HepG2 (cell line): Measurements from ENCODE around the gene MZF1. TPM values are rescaled to one million over a fixed set of nuclear protein-coding genes. Genes with fewer than 3 reads are reported as not detected.

Experiments
- BCL6 ChIP-seq: IDR thresholded peaks from 2 replicates; pipeline ENCODE4 v1.6.1; 2016; ENCODE audit warnings: missing genetic modification reagents, missing compliant biosample characterization
- E2F5 ChIP-seq: sonication (generic); formaldehyde crosslinking; conservative IDR thresholded peaks from 2 replicates; pipeline ENCODE4 v1.4.0; 2020; ENCODE audit warnings: missing genetic modification reagents
- HIC2 ChIP-seq: sonication (generic); formaldehyde crosslinking; IDR thresholded peaks from 2 replicates; pipeline ENCODE4 v1.9.0; 2022; ENCODE audit warnings: low read depth, missing genetic modification reagents
- HNRNPLL ChIP-seq: fragments of 200-400 bp; formaldehyde crosslinking; IDR thresholded peaks from 2 replicates; pipeline ENCODE4 v1.6.1; 2017; ENCODE audit warnings: mild to moderate bottlenecking, low read depth, low read length; ENCODE audit not compliant: poor library complexity, severe bottlenecking
- ISL2 ChIP-seq: sonication (generic); formaldehyde crosslinking; IDR thresholded peaks from 2 replicates; pipeline ENCODE4 v1.5.0; 2020; ENCODE audit warnings: missing genetic modification reagents
- MED1 ChIP-seq: sonication (generic); formaldehyde crosslinking; IDR thresholded peaks from 2 replicates; pipeline ENCODE4 v1.4.0; 2020; ENCODE audit warnings: missing genetic modification reagents
- NFKBIZ ChIP-seq: IDR thresholded peaks from 2 replicates; pipeline ENCODE4 v1.6.1; 2018; ENCODE audit warnings: missing genetic modification reagents, missing compliant biosample characterization
- PRMT3 ChIP-seq: sonication (generic); formaldehyde crosslinking; IDR thresholded peaks from 2 replicates; pipeline ENCODE4 v1.8.1; 2022; ENCODE audit warnings: low read depth, mild to moderate bottlenecking, moderate library complexity, missing genetic modification reagents, borderline replicate concordance
- THRA ChIP-seq: sonication (generic); formaldehyde crosslinking; IDR thresholded peaks from 2 replicates; pipeline ENCODE4 v1.4.0; 2020; ENCODE audit warnings: missing genetic modification reagents, borderline replicate concordance
- UBTF ChIP-seq: sonication (generic); formaldehyde crosslinking; IDR thresholded peaks from 2 replicates; pipeline ENCODE4 v1.4.0; 2020; ENCODE audit warnings: mild to moderate bottlenecking, missing genetic modification reagents
- ZNF678 ChIP-seq: sonication (generic); formaldehyde crosslinking; IDR thresholded peaks from 2 replicates; pipeline ENCODE4 v1.4.0; 2020; ENCODE audit warnings: mild to moderate bottlenecking, missing genetic modification reagents
- ZNF784 ChIP-seq: sonication (generic); formaldehyde crosslinking; IDR thresholded peaks from 2 replicates; pipeline ENCODE4 v1.5.1; 2020; ENCODE audit warnings: missing genetic modification reagents, mild to moderate bottlenecking, borderline replicate concordance
- ZNF83 ChIP-seq: sonication (generic); formaldehyde crosslinking; IDR thresholded peaks from 2 replicates; pipeline ENCODE4 v1.4.0; 2020; ENCODE audit warnings: missing genetic modification reagents, mild to moderate bottlenecking, borderline replicate concordance
- ZSCAN12 ChIP-seq: sonication (generic); formaldehyde crosslinking; IDR thresholded peaks from 2 replicates; pipeline ENCODE4 v1.9.0; 2021; ENCODE audit warnings: mild to moderate bottlenecking, missing genetic modification reagents
- polyA plus RNA-seq, 8 experiments: library from polyadenylated mRNA; depleted of rRNA in 3 of 8; stranded (reverse) in 7 of 8; unstranded in 1 of 8; fragments of >200 nt; fragmentation: Illumina TruSeq in 4 of 8; extraction: Trizol in 4 of 8; gene quantifications; 2 replicates each; pipeline versions ENCODE4 v1.2.1 to v1.2.3, GENCODE V29; 2011 to 2016; ENCODE audit warnings: low read depth in 4 of 8, missing spikeins in 1 of 8, mixed read lengths in 1 of 8; ENCODE audit not compliant: insufficient read depth in 1 of 8
- total RNA-seq, 5 experiments: library from RNA; depleted of rRNA; stranded (reverse); fragments of >200 nt; fragmentation: Illumina TruSeq; extraction: Trizol; gene quantifications; 2 replicates each; pipeline ENCODE4 v1.2.3, GENCODE V29; 2016; ENCODE audit warnings: low read depth in 1 of 5
- TF ChIP-seq, protein P1 (sequence below): sonication (generic); formaldehyde crosslinking; conservative IDR thresholded peaks from 2 replicates; pipeline ENCODE4 v1.5.0; 2020; ENCODE audit warnings: missing genetic modification reagents
- TF ChIP-seq, protein P2 (sequence below): sonication (generic); formaldehyde crosslinking; IDR thresholded peaks from 2 replicates; pipeline ENCODE4 v1.4.0; 2020; ENCODE audit warnings: missing genetic modification reagents

Gene MZF1
- total and polyA plus RNA-seq, 2 of the 13 experiments (the other 11 are each of a cell fraction or from before 2014, with no cell fraction given) = 3.1 to 8.1 TPM

DNA sequence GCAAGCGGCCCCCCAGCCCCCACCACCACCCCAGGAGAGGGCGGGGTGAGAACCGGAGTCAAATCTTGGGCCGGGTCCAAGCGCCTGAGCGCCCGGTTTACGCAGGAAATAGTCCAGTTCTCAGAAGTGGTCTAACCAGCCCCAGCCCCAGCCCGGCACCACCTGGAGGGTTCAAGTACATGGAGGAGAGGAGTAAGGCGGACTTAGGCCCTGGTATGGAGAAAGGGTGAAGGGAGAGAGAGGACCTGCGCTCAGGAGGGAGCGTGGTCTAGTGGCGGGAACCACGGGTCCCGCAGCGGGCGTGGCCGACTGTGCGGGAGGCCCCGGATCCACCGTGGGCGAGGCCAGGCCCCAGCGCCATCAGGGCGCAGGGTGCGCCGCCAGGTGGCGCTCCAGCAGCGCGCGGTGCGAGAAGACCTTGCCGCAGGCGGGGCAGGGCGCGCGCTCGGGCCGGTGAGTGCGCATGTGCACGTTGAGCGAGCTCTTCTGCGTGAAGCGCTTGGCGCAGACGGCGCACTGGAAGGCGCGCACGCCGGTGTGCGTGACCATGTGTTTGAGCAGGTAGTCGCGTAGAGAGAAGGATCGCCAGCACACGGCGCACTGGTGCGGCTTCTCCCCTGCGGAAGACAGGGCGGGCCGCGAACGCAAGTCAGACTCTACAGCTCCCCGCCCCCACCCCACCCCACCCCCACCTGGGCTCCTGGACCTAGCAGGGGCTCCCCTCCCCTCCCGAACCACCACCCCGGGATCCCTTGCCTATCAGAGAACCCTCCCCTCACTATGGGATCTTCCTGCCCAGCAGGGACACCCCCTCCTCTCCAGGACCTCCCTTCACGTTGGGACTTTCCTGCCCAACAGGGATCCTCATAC, 59.2 kb downstream of the MZF1 start (continued):
- TF ChIP-seq E2F5 (CRISPR knock-in tag) = peak; percentile 82
- TF ChIP-seq, protein P1, sequence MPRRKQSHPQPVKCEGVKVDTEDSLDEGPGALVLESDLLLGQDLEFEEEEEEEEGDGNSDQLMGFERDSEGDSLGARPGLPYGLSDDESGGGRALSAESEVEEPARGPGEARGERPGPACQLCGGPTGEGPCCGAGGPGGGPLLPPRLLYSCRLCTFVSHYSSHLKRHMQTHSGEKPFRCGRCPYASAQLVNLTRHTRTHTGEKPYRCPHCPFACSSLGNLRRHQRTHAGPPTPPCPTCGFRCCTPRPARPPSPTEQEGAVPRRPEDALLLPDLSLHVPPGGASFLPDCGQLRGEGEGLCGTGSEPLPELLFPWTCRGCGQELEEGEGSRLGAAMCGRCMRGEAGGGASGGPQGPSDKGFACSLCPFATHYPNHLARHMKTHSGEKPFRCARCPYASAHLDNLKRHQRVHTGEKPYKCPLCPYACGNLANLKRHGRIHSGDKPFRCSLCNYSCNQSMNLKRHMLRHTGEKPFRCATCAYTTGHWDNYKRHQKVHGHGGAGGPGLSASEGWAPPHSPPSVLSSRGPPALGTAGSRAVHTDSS (CRISPR knock-in tag) = 0 out of 2 replicates have a peak, but pooled peaks have one; percentile 51
- no peak for TF ChIP-seq NFKBIZ (CRISPR knock-in tag)
- peak; percentile 84 for TF ChIP-seq MED1 (CRISPR knock-in tag)
- TF ChIP-seq BCL6 (CRISPR knock-in tag) = 0 out of 2 replicates have a peak, but pooled peaks have one; percentile 29
- peak; percentile 86; the same call in 1 of the 2 replicates for TF ChIP-seq PRMT3 (CRISPR knock-in tag)
- TF ChIP-seq ZNF678 = peak; percentile 49; the same call in 1 of the 2 replicates
- peak; percentile 27; the same call in 1 of the 2 replicates for TF ChIP-seq HIC2 (CRISPR knock-in tag)
- TF ChIP-seq ZNF83 (CRISPR knock-in tag) = no peak; the same call in 1 of the 2 replicates
- 0 out of 2 replicates have a peak, but pooled peaks have one; percentile 60 for TF ChIP-seq THRA (CRISPR knock-in tag)
- peak; percentile 54; the same call in 1 of the 2 replicates for TF ChIP-seq UBTF
- TF ChIP-seq ZNF784 (CRISPR knock-in tag) = peak; percentile 88
- TF ChIP-seq ISL2 (CRISPR knock-in tag) = 0 out of 2 replicates have a peak, but pooled peaks have one; percentile 36
- peak; percentile 99 for TF ChIP-seq HNRNPLL
- no peak for TF ChIP-seq ZSCAN12 (CRISPR knock-in tag)
- TF ChIP-seq, protein P2, sequence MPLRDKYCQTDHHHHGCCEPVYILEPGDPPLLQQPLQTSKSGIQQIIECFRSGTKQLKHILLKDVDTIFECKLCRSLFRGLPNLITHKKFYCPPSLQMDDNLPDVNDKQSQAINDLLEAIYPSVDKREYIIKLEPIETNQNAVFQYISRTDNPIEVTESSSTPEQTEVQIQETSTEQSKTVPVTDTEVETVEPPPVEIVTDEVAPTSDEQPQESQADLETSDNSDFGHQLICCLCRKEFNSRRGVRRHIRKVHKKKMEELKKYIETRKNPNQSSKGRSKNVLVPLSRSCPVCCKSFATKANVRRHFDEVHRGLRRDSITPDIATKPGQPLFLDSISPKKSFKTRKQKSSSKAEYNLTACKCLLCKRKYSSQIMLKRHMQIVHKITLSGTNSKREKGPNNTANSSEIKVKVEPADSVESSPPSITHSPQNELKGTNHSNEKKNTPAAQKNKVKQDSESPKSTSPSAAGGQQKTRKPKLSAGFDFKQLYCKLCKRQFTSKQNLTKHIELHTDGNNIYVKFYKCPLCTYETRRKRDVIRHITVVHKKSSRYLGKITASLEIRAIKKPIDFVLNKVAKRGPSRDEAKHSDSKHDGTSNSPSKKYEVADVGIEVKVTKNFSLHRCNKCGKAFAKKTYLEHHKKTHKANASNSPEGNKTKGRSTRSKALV (CRISPR knock-in tag) = peak; percentile 93
